HG03571 (cell line): ENCODE measurements around the gene DPP4.
"Not testable (repeated sequence)": the region's sequence is repeated elsewhere in the genome, so short reads cannot be mapped to it uniquely, and the experiment has no call there.

ENCODE experiments used
- ATAC-seq: cut with Tn5 transposase; IDR thresholded peaks from one replicate; pipeline ENCODE4 v1.9.1; 2021; ENCODE audit not compliant: unreplicated experiment

DPP4 gene

GRCh38 chr2:161964160-161964559 lies 109.9 kb downstream of the DPP4 start:
- no peak for ATAC-seq

GRCh38 chr2:161962160-161962559 lies 111.9 kb downstream of the DPP4 start:
- no peak for ATAC-seq

GRCh38 chr2:161961061-161961460 lies 113.0 kb downstream of the DPP4 start:
- ATAC-seq: no peak

GRCh38 chr2:161956738-161957137 lies 117.3 kb downstream of the DPP4 start:
- no peak for ATAC-seq

- no peak for ATAC-seq
These were observed 118.8 kb downstream of the DPP4 start for GRCh38 chr2:161955211-161955610.

GRCh38 chr2:161954103-161954502 lies 119.9 kb downstream of the DPP4 start:
- no peak for ATAC-seq

GRCh38 chr2:161953367-161953766 lies 120.6 kb downstream of the DPP4 start:
- ATAC-seq: not testable (repeated sequence)

GRCh38 chr2:161952783-161953191 lies 121.2 kb downstream of the DPP4 start:
- no peak for ATAC-seq

GRCh38 chr2:161947836-161948235 lies 126.2 kb downstream of the DPP4 start:
- ATAC-seq: no peak

GRCh38 chr2:161947406-161947805 lies 126.6 kb downstream of the DPP4 start:
- ATAC-seq: no peak

GRCh38 chr2:161946489-161947107 lies 127.4 kb downstream of the DPP4 start:
- no peak for ATAC-seq

- no peak for ATAC-seq
These were observed 131.0 kb downstream of the DPP4 start for GRCh38 chr2:161943011-161943410.
